ENCODE results near the gene HCLS1. TPM values are rescaled to one million over a fixed set of nuclear protein-coding genes. Genes with fewer than 3 reads are reported as not detected.

The HCLS1 gene
- total and polyA plus RNA-seq, 2 of the 8 experiments (the other 6 are each of a cell fraction or from before 2014, with no cell fraction given) = 0.53 to 1.3 TPM

DNA sequence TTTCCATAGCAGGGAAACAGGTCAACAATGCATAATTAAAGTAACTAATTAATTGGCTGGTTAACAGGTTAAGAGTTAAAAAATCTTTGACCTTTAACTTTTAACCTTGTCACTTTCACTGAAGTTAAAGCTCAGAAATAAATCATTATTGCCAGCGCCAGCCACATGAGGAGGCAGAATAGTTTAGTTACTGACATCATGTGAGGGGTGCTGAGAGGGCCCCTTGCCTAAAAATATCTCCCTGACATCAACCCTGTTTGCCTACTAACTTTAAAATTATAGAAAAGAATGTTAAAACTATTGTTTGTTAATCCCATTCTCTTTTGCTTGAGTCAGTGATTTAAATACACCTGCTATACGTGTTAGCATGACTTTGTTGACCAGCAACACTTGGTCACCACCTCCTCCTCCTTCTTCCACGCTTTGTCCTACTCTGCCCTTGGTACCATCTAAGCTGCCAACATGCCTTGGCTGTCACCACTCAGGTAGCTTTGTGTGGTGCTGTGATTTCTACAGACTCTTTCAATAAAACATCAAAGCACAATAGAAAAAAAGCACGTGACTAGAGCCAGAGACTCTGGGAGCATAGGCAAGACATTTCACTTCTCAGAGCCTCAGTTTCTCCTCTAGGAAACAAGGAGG lies 64.8 kb downstream of the HCLS1 start (continued):
- TF ChIP-seq SRF (IDR thresholded peaks at IDR 0.05; ENCODE audit: low read depth, low read length) (no peak), CREB1 (IDR thresholded peaks at IDR 0.05) (no peak), CHD1 (IDR thresholded peaks at IDR 0.05; ENCODE audit: low read depth, low read length) (no peak), GABPA (IDR thresholded peaks at IDR 0.05; ENCODE audit: borderline replicate concordance, insufficient read depth, low read length) (no peak), BRCA1 (IDR thresholded peaks at IDR 0.05; ENCODE audit: low read depth, low read length) (no peak), CHD2 (IDR thresholded peaks at IDR 0.05; ENCODE audit: low read length) (no peak), CBX8 (IDR thresholded peaks at IDR 0.05; ENCODE audit: borderline replicate concordance, low read depth, low read length) (no peak), RAD21 (IDR thresholded peaks at IDR 0.05 in 1 of 2, conservative IDR thresholded peaks at IDR 0.05 in 1 of 2; ENCODE audit: low read depth in 2 of 2, low read length in 2 of 2) (no peak)
- TF ChIP-seq, protein P1, sequence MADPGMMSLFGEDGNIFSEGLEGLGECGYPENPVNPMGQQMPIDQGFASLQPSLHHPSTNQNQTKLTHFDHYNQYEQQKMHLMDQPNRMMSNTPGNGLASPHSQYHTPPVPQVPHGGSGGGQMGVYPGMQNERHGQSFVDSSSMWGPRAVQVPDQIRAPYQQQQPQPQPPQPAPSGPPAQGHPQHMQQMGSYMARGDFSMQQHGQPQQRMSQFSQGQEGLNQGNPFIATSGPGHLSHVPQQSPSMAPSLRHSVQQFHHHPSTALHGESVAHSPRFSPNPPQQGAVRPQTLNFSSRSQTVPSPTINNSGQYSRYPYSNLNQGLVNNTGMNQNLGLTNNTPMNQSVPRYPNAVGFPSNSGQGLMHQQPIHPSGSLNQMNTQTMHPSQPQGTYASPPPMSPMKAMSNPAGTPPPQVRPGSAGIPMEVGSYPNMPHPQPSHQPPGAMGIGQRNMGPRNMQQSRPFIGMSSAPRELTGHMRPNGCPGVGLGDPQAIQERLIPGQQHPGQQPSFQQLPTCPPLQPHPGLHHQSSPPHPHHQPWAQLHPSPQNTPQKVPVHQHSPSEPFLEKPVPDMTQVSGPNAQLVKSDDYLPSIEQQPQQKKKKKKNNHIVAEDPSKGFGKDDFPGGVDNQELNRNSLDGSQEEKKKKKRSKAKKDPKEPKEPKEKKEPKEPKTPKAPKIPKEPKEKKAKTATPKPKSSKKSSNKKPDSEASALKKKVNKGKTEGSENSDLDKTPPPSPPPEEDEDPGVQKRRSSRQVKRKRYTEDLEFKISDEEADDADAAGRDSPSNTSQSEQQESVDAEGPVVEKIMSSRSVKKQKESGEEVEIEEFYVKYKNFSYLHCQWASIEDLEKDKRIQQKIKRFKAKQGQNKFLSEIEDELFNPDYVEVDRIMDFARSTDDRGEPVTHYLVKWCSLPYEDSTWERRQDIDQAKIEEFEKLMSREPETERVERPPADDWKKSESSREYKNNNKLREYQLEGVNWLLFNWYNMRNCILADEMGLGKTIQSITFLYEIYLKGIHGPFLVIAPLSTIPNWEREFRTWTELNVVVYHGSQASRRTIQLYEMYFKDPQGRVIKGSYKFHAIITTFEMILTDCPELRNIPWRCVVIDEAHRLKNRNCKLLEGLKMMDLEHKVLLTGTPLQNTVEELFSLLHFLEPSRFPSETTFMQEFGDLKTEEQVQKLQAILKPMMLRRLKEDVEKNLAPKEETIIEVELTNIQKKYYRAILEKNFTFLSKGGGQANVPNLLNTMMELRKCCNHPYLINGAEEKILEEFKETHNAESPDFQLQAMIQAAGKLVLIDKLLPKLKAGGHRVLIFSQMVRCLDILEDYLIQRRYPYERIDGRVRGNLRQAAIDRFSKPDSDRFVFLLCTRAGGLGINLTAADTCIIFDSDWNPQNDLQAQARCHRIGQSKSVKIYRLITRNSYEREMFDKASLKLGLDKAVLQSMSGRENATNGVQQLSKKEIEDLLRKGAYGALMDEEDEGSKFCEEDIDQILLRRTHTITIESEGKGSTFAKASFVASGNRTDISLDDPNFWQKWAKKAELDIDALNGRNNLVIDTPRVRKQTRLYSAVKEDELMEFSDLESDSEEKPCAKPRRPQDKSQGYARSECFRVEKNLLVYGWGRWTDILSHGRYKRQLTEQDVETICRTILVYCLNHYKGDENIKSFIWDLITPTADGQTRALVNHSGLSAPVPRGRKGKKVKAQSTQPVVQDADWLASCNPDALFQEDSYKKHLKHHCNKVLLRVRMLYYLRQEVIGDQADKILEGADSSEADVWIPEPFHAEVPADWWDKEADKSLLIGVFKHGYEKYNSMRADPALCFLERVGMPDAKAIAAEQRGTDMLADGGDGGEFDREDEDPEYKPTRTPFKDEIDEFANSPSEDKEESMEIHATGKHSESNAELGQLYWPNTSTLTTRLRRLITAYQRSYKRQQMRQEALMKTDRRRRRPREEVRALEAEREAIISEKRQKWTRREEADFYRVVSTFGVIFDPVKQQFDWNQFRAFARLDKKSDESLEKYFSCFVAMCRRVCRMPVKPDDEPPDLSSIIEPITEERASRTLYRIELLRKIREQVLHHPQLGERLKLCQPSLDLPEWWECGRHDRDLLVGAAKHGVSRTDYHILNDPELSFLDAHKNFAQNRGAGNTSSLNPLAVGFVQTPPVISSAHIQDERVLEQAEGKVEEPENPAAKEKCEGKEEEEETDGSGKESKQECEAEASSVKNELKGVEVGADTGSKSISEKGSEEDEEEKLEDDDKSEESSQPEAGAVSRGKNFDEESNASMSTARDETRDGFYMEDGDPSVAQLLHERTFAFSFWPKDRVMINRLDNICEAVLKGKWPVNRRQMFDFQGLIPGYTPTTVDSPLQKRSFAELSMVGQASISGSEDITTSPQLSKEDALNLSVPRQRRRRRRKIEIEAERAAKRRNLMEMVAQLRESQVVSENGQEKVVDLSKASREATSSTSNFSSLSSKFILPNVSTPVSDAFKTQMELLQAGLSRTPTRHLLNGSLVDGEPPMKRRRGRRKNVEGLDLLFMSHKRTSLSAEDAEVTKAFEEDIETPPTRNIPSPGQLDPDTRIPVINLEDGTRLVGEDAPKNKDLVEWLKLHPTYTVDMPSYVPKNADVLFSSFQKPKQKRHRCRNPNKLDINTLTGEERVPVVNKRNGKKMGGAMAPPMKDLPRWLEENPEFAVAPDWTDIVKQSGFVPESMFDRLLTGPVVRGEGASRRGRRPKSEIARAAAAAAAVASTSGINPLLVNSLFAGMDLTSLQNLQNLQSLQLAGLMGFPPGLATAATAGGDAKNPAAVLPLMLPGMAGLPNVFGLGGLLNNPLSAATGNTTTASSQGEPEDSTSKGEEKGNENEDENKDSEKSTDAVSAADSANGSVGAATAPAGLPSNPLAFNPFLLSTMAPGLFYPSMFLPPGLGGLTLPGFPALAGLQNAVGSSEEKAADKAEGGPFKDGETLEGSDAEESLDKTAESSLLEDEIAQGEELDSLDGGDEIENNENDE (IDR thresholded peaks at IDR 0.05; ENCODE audit: insufficient replicate concordance, low read length) = no peak
